Measurements from ENCODE around the gene PCDH15. TPM values are rescaled to one million over a fixed set of nuclear protein-coding genes. Genes with fewer than 3 reads are reported as not detected.

Gene PCDH15
- total and polyA plus RNA-seq, 2 of the 4 experiments (the other 2 are of a cell fraction): not detected

GRCh38 chr10:54796881-54797280 is 4.2 kb downstream of the PCDH15 start:
- no peak overlapping the region for H2BK20ac ChIP-seq (ENCODE audit: low read depth, low read length)
- no peak overlapping the region for H3K9ac ChIP-seq (ENCODE audit: low read depth, low read length)
- no peak overlapping the region for H4K8ac ChIP-seq (ENCODE audit: low read depth in 2 of 2, low read length in 2 of 2)
- H3K23ac ChIP-seq (ENCODE audit: low read depth, low read length): no peak overlapping the region
- H3K4me1 ChIP-seq (ENCODE audit: control insufficient read depth, insufficient read depth, low read length): no peaks in the 10 kb centered on the region
- ChIA-PET POLR2A (ENCODE audit: unreplicated experiment) (no interaction called here), CTCF (no interaction called here)
- BruUV-seq (replicated peaks): no TSS peak
- no peak overlapping the region for H3K4me3 ChIP-seq (ENCODE audit: insufficient read depth, low read depth, low read length)
- H2AFZ ChIP-seq (replicated peaks; ENCODE audit: low read length, poor library complexity): no peak overlapping the region
- H3K4ac ChIP-seq (ENCODE audit: low read depth, low read length): no peak overlapping the region
- no peak overlapping the region for H2BK5ac ChIP-seq (ENCODE audit: low read depth, low read length, poor library complexity, severe bottlenecking)
- H3K56ac ChIP-seq (ENCODE audit: extremely low read depth, insufficient read depth, low read length): no peak overlapping the region
- no peak for DNase-seq
- TF ChIP-seq CEBPB (IDR thresholded peaks at IDR 0.05; ENCODE audit: low read depth, low read length) (no peak), POLR2A (IDR thresholded peaks at IDR 0.05; ENCODE audit: low read depth, low read length) (no peak), SMC3 (IDR thresholded peaks at IDR 0.05; ENCODE audit: low read depth, low read length) (no peak), NFE2L2 (IDR thresholded peaks at IDR 0.05; ENCODE audit: low read depth, low read length) (no peak), FOS (IDR thresholded peaks at IDR 0.05; ENCODE audit: low read depth, low read length) (no peak), RAD21 (IDR thresholded peaks at IDR 0.05; ENCODE audit: low read length) (no peak), MAFK (IDR thresholded peaks at IDR 0.05; ENCODE audit: low read depth, low read length) (no peak), CTCF (conservative IDR thresholded peaks at IDR 0.05; ENCODE audit: low read depth, low read length) (no peak), ELK1 (IDR thresholded peaks at IDR 0.05; ENCODE audit: borderline replicate concordance, low read depth, low read length) (no peak), RFX5 (IDR thresholded peaks at IDR 0.05; ENCODE audit: low read depth, low read length) (no peak), USF2 (IDR thresholded peaks at IDR 0.05; ENCODE audit: low read depth, low read length) (no peak), CHD1 (IDR thresholded peaks at IDR 0.05; ENCODE audit: low read depth, low read length) (no peak), MXI1 (IDR thresholded peaks at IDR 0.05; ENCODE audit: borderline replicate concordance, low read depth, low read length) (no peak), MAZ (IDR thresholded peaks at IDR 0.05; ENCODE audit: borderline replicate concordance, low read depth, low read length) (no peak), BHLHE40 (IDR thresholded peaks at IDR 0.05; ENCODE audit: low read depth, low read length) (no peak), RCOR1 (IDR thresholded peaks at IDR 0.05; ENCODE audit: insufficient replicate concordance, low read length) (no peak)
- no peaks in the 10 kb centered on the region for H3K27me3 ChIP-seq (ENCODE audit: control insufficient read depth, insufficient read depth, low read length)
- no peak overlapping the region for H2BK15ac ChIP-seq (ENCODE audit: low read depth, low read length)
- no peak overlapping the region for H3K27ac ChIP-seq (ENCODE audit: insufficient read depth, low read length)
- no peak overlapping the region for H3K18ac ChIP-seq (ENCODE audit: low read depth, low read length)
- intact Hi-C loops (cut with micrococcal nuclease): no loop called here
- H3K4me2 ChIP-seq (ENCODE audit: low read depth, low read length): no peak overlapping the region
- no peak overlapping the region for H4K5ac ChIP-seq (ENCODE audit: low read depth, low read length)
- dilution Hi-C loops (cut with HindIII; ENCODE audit: low sequenced_read_pairs, unreplicated experiment): no loop called here
- no peaks in the 10 kb centered on the region for H4K20me1 ChIP-seq (ENCODE audit: insufficient read depth, low read length)
- no peaks in the 10 kb centered on the region for H3K79me1 ChIP-seq (ENCODE audit: low read depth in 1 of 2, low read length in 2 of 2)
- H3K9me3 ChIP-seq (ENCODE audit: control insufficient read depth, insufficient read depth, low read length): no peaks in the 10 kb centered on the region
- no peak for ATAC-seq (ENCODE audit: low read depth)
- H4K91ac ChIP-seq (ENCODE audit: insufficient read depth, low read depth, low read length): no peak overlapping the region
- 67% methylated on average over 3 of the region's 3 CpGs; no CpG with 5 or more reads in 1 of the 2 experiments for WGBS, 2 experiments (ENCODE audit: extremely low coverage in 2 of 2, insufficient read length in 1 of 2)
- no peaks in the 10 kb centered on the region for H3K36me3 ChIP-seq (ENCODE audit: control insufficient read depth, insufficient read depth, low read length)
- no peaks in the 10 kb centered on the region for H3K9me1 ChIP-seq (ENCODE audit: insufficient read depth, low read length)
- H3K14ac ChIP-seq (replicated peaks; ENCODE audit: low read depth, low read length): no peak overlapping the region
- in situ Hi-C loops (cut with MboI; ENCODE audit: low sequenced_read_pairs): no loop called here
- no peak overlapping the region for H2BK120ac ChIP-seq (ENCODE audit: low read depth, low read length)
- H2AK9ac ChIP-seq (replicated peaks; ENCODE audit: low read depth, low read length, poor library complexity): no peak overlapping the region
- no peak overlapping the region for H2AK5ac ChIP-seq (ENCODE audit: low read depth, low read length)

Measured in IMR-90 (cell line).